ENCODE measurements around the gene AP4B1.
A peak's percentile ranks its signal among the peaks of the same experiment; 100 is the strongest.

The AP4B1 gene

DNA sequence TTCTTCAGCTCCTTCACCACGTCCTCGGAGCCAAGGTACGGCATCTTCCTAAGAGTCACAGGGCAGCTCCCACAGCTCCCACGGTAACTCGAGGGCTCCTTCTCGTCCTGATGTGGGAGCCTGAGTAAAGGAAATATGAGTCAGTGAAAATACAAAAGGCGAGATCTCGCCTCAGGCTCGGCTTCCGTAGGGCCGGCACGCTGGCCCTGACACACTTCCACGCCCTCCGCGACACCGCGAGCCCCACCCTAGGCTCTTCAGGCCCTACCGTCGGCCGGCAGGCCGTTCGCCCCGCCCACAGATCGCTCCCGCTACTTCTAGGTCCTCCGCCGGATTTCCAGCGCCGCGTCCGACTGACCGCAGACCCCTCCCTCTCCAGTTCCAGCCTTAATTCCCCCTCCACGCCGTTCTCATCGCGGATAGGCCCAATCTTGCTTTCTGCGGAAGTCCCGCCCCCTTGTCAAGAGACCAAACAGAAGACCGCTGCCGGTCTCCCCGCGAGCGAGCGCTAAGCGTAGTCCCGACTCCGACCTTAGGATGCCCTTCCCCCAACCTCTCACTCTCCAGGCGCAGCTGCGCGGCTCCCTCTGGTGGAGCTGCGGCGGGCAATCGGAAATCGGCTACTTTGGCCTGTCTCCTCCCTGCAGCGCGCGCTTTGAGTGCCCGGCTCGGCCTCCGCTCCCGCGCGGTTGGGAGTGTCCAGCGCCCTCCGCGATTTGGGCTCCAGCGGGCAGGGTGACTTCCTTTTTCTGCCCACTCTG, at the start of gene AP4B1, which contains the start of gene DCLRE1B:
Gene AP4B1, minus strand, starts transcription at position 126 of the 761 bp plus-strand sequence. Its CDS starts 82 bp downstream, at position 44.
Gene DCLRE1B, plus strand, starts transcription at position 653 of the 761 bp plus-strand sequence. CDS start 261 bp downstream, outside the sequence.
- H3K4me3 ChIP-seq (ENCODE audit: low read depth, low read length): peak within 1 kb of the TSS; percentile 69
- POLR2A ChIA-PET: interaction anchor here (0.7 to 4.9 kb wide), 9 partner anchors 11 to 1210 kb away, joined by 3 to 84 read pairs (median 4); partner anchors contain the start of genes HIPK1 and RSBN1
- peak within 1 kb of the TSS; percentile 75 for H3K27ac ChIP-seq (ENCODE audit: extremely low read depth, low read depth, low read length)
- CTCF ChIA-PET: interaction anchor here (0.6 to 2.1 kb wide), 7 partner anchors 9 to 445 kb away, joined by 3 to 17 read pairs (median 3); partner anchors contain the start of gene HIPK1
- H3K9me3 ChIP-seq (ENCODE audit: control insufficient read depth, insufficient read depth, low read depth, low read length): no peaks in the 10 kb centered on the region
- H3K4me1 ChIP-seq (ENCODE audit: control insufficient read depth, insufficient read depth, low read length): no peaks in the 10 kb centered on the region
- H3K36me3 ChIP-seq (ENCODE audit: control insufficient read depth in 2 of 2, insufficient read depth in 1 of 2, low read length in 2 of 2): peaks cover 9 to 64% of the 10 kb centered on the region in 2 experiments
- TF ChIP-seq ZNF629 (tag by site-specific recombination; IDR thresholded peaks at IDR 0.05) (peak; percentile 86), RBAK (tag by site-specific recombination; IDR thresholded peaks at IDR 0.05) (no peak), ZNF354C (tag by site-specific recombination; IDR thresholded peaks at IDR 0.05; ENCODE audit: borderline replicate concordance, low read depth) (no peak), ZNF658 (tag by site-specific recombination; IDR thresholded peaks at IDR 0.05) (no peak), ZNF423 (tag by site-specific recombination; IDR thresholded peaks at IDR 0.05) (no peak), MYNN (tag by site-specific recombination; IDR thresholded peaks at IDR 0.05; ENCODE audit: borderline replicate concordance) (0 out of 2 replicates have a peak, but pooled peaks have one; percentile 27), ZNF133 (tag by site-specific recombination; IDR thresholded peaks at IDR 0.05) (no peak), ZBTB26 (tag by site-specific recombination; optimal IDR thresholded peaks at IDR 0.05) (peak; percentile 100), ZNF146 (tag by site-specific recombination; IDR thresholded peaks at IDR 0.05) (no peak), ZNF184 (tag by site-specific recombination; IDR thresholded peaks at IDR 0.05) (0 out of 2 replicates have a peak, but pooled peaks have one; percentile 41), ZNF707 (tag by site-specific recombination; IDR thresholded peaks at IDR 0.05) (no peak), GFI1B (tag by site-specific recombination; IDR thresholded peaks at IDR 0.05) (no peak), ZNF404 (tag by site-specific recombination; IDR thresholded peaks at IDR 0.05) (no peak), KLF17 (tag by site-specific recombination; IDR thresholded peaks at IDR 0.05) (peak; percentile 78), SP7 (tag by site-specific recombination; IDR thresholded peaks at IDR 0.05) (peak; percentile 85; the same call in 1 of the 2 replicates), ZNF513 (tag by site-specific recombination; IDR thresholded peaks at IDR 0.05) (no peak), ZNF596 (tag by site-specific recombination; IDR thresholded peaks at IDR 0.05) (peak; percentile 58), ZNF600 (tag by site-specific recombination; IDR thresholded peaks at IDR 0.05) (peak; percentile 80), PATZ1 (tag by site-specific recombination; IDR thresholded peaks at IDR 0.05) (peak; percentile 96), ZNF335 (tag by site-specific recombination; conservative IDR thresholded peaks at IDR 0.05) (no peak), ZNF37A (tag by site-specific recombination; IDR thresholded peaks at IDR 0.05) (no peak), ZNF341 (tag by site-specific recombination; IDR thresholded peaks at IDR 0.05; ENCODE audit: low read depth) (peak; percentile 82), ZNF610 (tag by site-specific recombination; IDR thresholded peaks at IDR 0.05; ENCODE audit: borderline replicate concordance) (peak; percentile 93)
- TF ChIP-seq, protein P1, sequence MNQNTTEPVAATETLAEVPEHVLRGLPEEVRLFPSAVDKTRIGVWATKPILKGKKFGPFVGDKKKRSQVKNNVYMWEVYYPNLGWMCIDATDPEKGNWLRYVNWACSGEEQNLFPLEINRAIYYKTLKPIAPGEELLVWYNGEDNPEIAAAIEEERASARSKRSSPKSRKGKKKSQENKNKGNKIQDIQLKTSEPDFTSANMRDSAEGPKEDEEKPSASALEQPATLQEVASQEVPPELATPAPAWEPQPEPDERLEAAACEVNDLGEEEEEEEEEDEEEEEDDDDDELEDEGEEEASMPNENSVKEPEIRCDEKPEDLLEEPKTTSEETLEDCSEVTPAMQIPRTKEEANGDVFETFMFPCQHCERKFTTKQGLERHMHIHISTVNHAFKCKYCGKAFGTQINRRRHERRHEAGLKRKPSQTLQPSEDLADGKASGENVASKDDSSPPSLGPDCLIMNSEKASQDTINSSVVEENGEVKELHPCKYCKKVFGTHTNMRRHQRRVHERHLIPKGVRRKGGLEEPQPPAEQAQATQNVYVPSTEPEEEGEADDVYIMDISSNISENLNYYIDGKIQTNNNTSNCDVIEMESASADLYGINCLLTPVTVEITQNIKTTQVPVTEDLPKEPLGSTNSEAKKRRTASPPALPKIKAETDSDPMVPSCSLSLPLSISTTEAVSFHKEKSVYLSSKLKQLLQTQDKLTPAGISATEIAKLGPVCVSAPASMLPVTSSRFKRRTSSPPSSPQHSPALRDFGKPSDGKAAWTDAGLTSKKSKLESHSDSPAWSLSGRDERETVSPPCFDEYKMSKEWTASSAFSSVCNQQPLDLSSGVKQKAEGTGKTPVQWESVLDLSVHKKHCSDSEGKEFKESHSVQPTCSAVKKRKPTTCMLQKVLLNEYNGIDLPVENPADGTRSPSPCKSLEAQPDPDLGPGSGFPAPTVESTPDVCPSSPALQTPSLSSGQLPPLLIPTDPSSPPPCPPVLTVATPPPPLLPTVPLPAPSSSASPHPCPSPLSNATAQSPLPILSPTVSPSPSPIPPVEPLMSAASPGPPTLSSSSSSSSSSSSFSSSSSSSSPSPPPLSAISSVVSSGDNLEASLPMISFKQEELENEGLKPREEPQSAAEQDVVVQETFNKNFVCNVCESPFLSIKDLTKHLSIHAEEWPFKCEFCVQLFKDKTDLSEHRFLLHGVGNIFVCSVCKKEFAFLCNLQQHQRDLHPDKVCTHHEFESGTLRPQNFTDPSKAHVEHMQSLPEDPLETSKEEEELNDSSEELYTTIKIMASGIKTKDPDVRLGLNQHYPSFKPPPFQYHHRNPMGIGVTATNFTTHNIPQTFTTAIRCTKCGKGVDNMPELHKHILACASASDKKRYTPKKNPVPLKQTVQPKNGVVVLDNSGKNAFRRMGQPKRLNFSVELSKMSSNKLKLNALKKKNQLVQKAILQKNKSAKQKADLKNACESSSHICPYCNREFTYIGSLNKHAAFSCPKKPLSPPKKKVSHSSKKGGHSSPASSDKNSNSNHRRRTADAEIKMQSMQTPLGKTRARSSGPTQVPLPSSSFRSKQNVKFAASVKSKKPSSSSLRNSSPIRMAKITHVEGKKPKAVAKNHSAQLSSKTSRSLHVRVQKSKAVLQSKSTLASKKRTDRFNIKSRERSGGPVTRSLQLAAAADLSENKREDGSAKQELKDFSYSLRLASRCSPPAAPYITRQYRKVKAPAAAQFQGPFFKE (tag by site-specific recombination; IDR thresholded peaks at IDR 0.05; ENCODE audit: borderline replicate concordance): no peak
